Hematopoietic multipotent progenitor cell treated with erythropoietin and hydrocortisone succinate and interleukin-3 and kit ligand, for 17 days (in vitro differentiated cells): ENCODE results near the gene CCDC175.
A peak's percentile ranks its signal among the peaks of the same experiment; 100 is the strongest.

ENCODE experiments used
- DNase-seq: peaks from one replicate; pipeline ENCODE4 v3.0.0-alpha.2; 2015; ENCODE audit warnings: low spot score

The CCDC175 gene

DNA sequence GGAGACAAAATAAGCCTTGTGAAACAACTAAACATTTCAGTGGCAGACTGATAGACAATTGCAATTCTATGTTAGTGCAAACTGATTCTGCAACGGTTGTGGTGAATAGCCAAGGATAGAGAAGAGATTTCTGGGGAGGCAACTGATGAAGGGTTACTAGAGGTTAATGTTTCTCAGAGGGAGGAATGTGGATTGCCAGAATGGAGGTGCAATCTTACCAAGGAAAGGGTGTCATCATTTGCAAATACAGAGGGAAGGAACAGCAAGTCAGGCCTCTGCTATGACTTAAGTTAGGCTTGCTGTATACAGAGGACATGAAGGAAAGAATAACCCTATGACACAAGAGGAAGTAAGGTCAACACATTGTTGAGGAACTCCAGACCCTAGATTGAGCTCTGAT is 35.8 kb downstream of the CCDC175 start:
- DNase-seq = no peak

DNA sequence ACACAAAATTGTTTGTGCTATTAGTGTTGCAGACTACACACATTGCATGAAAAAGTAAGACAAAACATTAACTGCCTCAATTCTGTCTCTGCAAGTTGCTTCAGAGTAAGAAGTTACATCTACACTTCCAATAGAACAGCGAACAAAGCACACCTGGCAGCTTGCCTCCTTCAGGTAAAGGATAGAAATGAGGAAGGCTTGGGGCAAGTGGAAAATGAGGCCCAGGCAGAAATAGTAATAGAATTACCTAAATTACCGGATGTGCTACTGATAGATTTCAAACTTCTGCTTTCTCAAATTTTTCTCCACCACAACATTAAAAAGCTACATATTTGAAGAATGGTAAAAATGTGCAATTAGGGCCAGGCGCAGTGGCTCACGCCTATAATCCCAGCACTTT is 37.7 kb downstream of the CCDC175 start:
- no peak for DNase-seq

DNA sequence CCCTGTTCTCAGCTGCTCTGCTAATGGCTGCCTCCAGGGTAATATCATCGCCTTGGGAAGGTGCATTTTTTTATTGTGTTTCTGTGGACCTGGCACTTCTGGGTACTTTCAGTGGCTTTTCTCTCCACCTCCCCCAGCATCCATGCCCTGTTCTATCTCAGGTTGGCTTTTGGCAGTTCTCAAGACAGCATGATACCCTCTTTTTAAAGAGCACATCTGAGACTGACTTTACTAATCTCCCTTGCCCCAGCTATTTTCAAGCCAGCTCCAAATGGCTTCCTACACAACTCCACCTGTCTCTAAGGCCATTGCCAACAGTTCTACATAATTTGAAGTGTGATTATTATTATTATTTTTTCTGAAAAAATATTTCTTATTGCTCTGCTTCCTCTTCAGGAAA is 39.1 kb downstream of the CCDC175 start:
- DNase-seq = no peak

DNA sequence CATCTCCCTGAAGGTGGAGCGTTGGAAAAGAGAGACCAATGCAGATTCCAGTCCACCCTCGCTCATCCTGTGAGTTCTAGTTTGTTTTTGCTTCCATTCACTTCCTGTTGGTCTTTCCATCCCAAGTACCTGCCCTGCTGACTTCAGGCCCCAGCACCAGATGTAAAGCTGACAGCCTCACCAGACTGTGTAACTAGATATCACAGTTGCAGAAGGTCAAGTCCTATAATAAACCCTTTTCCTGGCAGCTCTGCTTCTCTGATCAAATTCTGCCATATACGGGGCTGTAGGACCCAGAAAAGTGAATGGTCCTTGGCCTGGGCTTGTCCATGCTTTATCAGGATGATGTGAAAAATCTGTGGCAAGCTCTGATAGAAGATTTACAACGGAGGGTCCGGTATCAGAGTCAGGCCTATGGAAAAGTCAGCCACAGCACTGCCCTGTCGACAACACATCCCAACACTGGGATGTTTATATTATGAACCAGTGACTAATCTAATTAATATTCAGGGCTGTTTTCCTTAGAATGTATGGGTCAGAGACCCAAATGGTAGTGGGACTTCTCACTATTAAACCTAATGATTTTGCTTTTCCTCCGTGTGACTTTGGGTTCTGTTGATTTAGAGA is 42.1 kb downstream of the CCDC175 start:
- no peak for DNase-seq

DNA sequence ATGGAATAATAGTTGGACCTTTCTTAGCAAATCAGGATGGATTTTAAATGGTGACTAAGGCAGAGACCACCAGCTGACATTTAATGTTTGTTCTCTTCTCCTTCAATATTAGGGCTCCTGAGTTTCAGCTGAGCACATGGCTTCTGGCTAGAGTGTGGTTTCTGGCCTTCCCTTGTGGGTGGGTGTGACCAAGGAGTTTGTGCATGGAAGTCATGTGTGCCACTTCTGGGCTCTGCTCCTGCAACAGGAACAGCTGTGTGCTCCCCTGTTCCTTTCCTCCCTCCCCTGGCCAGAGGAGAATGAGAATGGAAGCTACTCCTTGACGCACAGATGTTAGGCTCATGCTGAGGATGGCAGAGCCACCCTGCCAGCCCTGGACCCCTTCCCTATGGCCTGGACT is 44.2 kb downstream of the CCDC175 start:
- no peak for DNase-seq

DNA sequence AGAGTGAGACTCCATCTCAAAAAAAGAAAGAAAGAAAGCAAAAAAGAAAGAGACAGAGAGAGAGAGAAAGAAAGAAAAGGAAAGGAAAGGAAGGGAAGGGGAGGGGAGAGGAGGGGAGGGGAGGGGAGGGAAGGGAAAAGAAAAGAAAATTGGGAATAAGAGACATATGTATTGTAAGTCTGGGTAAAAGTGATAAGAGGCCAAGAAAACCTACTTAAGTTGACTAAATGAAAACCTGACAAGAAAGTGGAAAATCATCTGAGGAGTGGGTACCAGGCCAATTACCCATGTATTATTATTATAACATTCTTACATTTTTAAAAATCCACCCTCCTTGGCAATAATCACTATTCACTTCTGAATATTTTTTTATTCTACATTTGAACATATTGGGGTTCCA is 46.3 kb downstream of the CCDC175 start:
- no peak for DNase-seq

DNA sequence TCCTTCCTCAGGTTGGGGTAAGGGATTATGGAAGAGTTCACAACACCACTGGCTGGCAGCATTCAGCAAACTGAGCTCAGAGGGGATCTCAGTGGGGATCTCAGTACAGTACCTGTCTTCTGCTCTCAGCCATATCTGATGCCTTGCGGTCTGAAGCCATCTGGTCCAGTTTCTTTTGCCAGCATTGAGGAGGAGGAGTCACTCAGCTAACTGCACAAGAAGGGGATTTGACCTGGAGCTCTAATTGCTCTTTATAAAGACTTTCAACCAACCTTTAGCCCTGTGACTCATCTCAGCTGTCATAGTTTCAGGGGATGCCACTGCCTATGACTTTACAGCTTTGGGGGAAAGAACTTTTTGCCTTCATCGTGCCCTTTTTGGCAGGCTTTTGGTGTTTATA is 47.4 kb downstream of the CCDC175 start:
- no peak for DNase-seq

DNA sequence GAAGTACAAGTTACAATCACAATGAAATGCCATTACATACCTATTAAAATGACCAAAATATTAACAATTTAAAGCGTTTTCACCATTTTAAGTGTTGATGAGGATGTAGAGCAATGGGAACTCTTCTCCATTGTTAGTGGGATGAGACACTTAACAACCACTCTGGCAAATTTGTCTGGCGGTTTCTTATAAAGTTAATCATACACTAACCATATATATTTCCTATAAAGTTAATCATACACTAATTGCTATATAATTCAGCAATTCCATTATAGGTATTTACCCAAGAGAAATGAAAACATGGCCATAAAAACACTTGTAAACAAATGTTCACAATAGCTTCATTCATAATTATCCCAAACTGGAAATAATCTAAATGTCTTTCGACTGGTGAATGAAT is 56.4 kb downstream of the CCDC175 start:
- DNase-seq = no peak

DNA sequence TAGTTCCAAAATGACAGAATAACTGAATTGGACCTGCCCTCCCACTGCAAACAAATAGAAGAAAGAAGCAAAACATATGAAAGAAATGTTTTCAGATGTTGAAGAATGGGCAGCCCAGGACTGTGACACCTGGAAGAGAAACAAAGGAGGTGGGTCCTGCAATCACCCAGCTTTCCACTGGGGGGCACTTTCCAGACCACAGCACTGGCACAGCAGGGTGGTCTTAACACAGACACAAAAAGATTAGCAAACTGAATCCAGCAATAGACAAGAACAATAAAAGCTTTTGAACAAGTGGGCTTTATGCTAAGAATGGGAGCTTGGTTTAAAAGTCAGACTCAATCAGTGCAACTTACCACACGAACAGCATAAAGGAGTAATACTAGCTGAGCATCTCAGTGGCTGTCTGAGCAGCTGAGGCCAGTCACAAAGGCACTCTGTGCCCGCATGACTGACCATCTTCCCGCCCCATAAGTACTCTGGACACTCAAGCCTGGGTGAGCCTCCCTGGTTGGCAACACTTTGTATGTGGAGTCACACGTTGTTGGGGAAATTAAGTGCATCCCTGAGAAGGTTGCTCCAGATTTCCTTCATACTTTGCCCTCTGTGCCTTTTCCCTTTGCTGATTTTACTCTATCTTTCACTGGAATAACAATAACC is 64.6 kb downstream of the CCDC175 start:
- no peak for DNase-seq

DNA sequence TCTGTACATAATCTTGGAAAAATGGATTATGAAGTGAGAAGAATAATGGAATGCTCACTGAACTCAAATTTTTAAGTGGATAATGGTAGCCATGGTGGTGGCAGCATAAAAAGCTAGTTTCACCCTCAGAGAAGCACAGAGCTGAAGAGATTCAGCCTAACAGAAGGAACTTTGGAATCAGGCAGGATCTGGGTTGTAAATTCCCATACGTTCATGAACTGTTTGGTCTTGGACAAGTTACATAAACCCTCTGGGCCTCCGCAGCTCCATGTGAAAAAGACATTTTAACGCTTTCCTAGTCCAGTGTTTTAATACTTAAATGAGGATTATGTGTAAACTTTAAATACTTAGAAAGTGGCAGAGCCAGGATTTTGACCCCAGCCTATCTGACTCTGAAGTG is 65.6 kb downstream of the CCDC175 start:
- no peak for DNase-seq

DNA sequence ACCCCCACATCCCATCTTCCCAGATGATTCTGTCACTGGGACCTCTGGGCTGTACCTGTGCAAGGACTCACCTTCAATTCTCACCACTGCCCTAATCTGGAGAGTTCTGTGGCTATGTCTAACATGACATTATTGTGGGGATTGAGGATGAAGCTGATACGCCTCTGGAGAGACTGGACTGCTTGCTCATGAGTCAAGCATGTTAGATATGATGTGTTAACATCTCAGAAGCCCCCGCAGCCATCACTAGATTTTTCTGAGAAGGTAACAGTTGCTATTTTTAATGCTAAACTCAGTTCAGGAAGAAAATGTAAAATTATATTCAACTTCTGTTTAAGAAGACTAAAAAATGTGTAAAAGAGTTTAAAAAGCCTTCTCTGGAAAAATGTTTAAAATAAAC is 66.6 kb downstream of the CCDC175 start:
- DNase-seq = no peak

DNA sequence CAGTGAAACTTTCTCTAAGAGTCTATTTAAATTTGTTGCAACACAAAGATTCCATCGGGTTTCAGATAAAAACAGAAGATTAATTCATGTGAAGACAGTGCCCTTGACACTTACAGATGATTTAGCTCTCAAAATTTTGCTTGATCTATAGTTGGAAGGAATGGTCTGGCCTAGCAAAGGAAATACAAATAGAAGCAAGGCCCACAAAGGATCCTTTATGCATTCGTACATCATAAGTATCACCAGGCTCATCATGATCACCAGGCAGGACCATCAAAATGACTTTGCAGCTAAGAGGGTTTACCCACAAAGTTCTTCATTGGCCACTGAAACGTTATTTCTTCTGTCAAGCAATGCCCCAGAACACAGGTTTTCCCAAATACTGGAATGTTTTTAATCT is 67.5 kb downstream of the CCDC175 start:
- no peak for DNase-seq

DNA sequence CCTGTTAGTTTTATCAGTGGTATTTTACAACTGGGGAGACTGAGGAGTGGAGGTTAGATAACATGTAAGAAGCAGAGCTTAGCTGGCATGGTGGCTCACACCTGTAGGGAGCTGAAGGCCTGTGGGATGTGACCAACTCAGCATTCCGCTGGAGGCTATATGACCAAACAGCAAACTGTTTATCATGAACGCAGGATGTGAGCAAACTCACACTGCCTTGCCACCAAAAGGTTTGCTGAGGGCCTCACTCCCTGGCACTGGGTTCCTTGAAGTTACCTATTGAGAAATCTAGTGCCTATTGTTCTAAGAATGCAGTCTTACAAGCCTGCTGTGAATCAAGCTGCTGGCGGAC is 68.9 kb downstream of the CCDC175 start:
- DNase-seq = no peak

DNA sequence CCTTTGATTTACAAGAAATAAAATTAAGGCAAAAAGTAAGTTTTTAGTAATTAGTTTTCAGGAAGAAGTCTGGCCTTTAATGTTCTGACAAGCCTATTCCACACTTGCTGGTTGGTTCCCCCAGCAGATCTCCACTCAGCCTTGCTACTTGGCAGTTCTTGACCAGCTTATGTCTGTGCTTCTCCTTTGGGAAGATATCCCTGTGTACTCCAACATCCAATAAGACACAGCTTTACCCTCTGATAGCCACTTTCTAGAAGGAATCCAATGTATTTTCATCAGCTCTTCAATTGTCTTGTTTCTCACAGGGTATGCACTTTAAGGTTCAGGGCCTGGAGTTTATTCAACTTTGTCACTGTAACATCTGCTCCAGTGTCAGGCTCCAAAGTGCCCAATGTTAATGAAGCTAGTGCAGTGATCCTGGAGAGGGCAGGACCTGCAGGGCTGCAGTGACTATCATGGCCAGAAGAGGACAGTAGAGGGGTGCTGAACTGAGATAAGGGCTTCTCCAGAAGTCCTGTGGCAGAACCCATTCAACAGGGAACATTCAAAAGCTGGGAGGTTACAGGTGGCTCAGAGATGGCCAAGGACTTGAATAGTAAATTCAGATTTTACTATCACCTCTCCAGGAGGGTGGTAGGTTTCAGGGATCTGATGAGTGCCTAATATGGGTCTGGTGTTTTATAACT is 69.4 kb downstream of the CCDC175 start:
- DNase-seq = peak; percentile 67

DNA sequence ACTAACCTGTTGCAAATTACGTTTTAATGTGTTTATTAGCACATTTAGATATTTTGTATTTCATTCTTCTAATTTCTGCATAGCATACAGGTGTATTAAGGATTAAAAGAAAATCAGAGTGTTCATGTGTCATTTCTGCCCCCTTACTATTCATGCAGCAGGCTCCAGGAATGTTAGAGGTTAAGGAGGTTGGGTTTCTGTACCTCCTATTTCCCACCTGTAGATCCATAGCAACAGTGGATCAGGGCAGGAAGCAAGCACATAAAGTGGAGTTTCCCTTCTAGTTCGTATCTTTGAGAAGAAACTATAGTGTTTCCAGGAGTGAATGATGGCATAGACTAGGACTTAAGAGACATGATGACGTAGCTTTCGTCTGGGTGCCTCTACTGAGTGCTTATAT is 73.4 kb downstream of the CCDC175 start:
- DNase-seq = no peak

DNA sequence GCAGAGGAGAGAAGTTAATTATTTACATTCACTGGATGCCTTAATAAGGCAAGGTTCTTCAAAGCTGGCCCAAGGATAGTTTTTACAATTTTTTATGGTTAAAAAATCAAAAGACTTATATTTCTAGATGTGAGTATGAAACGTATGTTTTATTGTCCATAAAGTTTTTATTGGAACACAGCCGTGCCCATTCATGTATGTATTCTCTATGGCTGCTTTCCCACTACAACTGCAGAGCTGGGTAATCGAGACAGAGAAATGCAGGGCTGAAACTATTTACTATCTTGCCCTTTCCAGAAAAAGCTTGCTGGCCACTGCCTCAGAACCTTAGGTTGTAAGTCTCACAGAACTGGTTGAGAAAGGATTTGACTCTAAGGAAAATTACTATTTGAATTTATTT is 75.9 kb downstream of the CCDC175 start:
- no peak for DNase-seq

DNA sequence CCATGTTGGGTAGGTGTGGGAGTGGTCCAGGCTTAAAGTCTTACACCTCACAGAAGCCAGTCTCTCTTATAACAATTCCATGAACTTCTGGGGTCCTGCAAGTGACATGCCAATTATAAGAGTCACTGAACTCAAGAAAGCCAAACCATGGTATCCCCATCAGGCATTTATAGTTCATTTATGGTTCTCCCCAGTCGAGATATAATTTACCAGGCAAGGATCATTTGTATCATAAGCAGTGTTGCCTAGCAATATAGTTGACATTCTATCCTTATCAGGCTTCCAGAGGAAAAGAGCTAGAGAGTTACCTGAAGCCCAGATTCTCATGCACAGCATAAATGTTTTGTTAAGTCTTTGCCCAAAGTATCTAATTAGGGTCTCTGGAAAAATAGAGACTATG is 84.2 kb downstream of the CCDC175 start:
- DNase-seq = no peak

DNA sequence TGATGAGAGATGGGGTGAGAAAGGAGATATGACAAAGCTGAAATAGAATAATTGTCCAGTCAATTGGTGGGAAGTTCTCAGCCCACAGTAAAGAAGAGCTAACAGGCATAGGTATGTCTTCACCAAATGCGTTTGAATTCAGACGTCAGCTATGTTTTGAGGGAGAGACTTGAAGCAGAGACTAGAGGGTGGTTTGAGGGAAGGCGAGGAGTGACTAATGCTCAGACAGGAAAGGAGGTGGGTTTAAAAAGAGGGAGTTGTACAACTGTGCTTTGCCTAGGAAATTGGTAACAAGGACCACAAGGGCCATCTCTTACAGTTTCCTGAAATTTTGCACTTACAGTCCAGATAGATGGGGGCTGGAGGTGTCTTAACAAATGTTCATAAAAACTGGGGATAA is 85.9 kb downstream of the CCDC175 start:
- DNase-seq = no peak

DNA sequence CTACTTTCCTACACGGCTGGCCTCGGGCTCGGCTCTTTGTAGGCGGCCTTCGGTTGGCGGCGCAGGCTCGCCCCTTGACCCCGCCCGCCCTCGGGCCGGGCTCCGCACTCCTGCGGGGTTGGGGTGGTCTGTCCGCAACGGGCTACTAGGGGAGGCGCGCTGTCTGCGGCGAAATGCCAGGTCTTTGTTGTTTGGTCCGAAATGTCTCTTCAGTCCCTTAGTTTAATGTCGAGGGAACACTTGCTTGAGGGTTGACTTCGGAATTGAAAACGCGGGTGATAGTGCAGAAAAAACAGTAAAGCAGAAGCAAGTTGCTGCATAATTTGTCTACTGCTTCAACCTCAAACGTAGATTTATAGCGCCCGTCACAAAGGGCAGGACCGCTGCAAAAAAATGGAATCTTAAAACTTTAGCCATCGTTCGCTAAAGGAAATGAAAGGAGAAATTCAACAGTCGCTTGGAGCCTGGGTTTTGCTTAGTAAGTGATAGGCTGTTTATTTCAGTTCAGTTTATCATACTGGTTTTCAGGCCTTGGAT is 91.9 kb downstream of the CCDC175 start:
- no peak for DNase-seq

DNA sequence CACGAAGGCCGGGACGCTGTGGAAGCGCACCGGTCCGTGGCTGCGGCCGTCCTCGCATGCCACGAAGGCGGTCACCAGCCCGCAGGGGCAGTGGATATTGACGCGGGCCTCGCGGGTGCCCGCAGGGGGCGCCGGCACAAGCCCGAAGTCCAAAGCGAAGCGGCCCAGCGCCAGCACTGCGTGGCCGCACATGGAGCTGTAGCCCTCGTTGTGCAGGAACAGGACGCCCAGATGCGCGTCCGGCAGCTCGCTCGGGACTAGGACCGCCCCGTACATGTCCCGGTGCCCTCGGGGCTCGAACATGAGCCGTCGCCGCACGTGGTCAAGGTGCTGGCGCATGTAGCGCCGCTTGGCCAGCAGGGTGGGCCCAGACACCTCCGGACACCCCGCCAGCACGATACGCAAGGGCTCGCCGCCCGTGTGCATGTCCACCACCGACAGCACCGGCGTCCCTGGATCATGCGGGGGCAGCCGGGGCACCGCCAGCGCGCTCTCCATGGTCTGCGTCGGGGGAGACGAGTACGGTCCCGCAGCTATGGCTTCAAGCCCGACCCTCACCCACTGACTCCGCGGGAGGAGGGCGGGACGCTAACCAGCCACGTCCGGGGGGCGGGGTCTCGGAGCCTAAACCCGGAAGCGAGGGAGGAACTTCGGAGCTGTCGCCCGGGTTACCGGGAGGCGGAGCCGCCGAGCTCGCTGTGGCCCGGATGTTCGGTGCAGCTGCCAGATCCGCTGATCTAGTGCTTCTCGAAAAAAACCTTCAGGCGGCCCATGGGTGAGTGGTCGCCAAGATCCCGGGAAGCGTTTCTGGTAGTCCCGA is 92.6 kb downstream of the CCDC175 start, which contains the start of the genes JKAMP and L3HYPDH:
JKAMP (plus strand) TSS at position 699 of the 820 bp plus-strand sequence; CDS start at position 772, 73 bp downstream.
L3HYPDH (minus strand) TSS at position 590 of the 820 bp plus-strand sequence; CDS start at position 498, 92 bp downstream.
- DNase-seq = peak; percentile 96

DNA sequence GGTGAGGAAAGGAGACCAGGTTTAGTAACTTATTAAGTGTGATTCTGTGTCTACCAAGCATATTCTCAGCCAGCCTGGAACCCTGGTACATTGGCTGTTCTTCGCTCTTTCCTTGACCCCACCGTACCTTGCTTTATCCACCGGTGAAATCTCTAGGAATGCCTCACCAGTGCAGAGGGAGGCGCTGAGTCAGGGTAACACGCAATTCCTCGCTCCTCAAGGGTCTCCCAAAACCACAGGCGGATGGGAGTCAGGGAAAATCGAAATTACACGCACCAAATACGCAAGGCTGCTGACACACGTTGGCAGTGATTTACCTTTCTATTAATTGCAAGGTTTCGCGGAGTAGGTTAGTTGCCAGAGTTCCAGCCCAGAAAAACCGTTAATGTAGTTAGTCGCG is 93.2 kb downstream of the CCDC175 start:
- no peak for DNase-seq
